ENCODE data around the gene RBM7. TPM values are rescaled to one million over a fixed set of nuclear protein-coding genes. Genes with fewer than 3 reads are reported as not detected.

Gene RBM7
- total RNA-seq, 4 donors from 2014 or later: 5.6 to 25.9 (median 23.1) TPM

GRCh38 chr11:114398303-114398920, 2.1 kb upstream of the RBM7 start:
- WGBS, 2 donors (ENCODE audit: low coverage in 1 of 2): 60 to 67% methylated on average over 4 of the region's 4 CpGs
- H3K9me3 ChIP-seq: no peaks in the 10 kb centered on the region
- H3K4me1 ChIP-seq: peaks cover 11 to 57% (median 20%) of the 10 kb centered on the region in 4 donors
- no peak for TF ChIP-seq POLR2AphosphoS5 (IDR thresholded peaks at IDR 0.05)
- TF ChIP-seq POLR2A (IDR thresholded peaks at IDR 0.05): no peak
- no peak for TF ChIP-seq EP300 (IDR thresholded peaks at IDR 0.05; ENCODE audit: low read depth)
- no peak for TF ChIP-seq CTCF (IDR thresholded peaks at IDR 0.05)
- peak overlapping the region in 3 of 4 donors; percentile 96 to 99 (median 99) for H3K27ac ChIP-seq
- no peaks in the 10 kb centered on the region for H3K27me3 ChIP-seq
- intact Hi-C loops (cut with DNase I; ENCODE audit: low total_unique reads) (no loop called here), in situ Hi-C loops (cut with MboI; ENCODE audit: low pct_ligation_motif_present in 1 of 4, low pct_unique_long_range_greater_than_20kb in 1 of 4, low sequenced_read_pairs in 3 of 4) (no loop called here)
- H3K4me3 ChIP-seq: peak overlapping the region in 1 of 4 donors; percentile 96
- DNase-seq: no peak
- H3K36me3 ChIP-seq: no peaks in the 10 kb centered on the region

- Histone ChIP-seq H3K4me1 (peaks cover 11 to 61% (median 21%) of the 10 kb centered on the region in 4 donors), H3K36me3 (no peaks in the 10 kb centered on the region), H3K27ac (peak overlapping the region; percentile 95 to 99 (median 98)), H3K4me3 (peak overlapping the region; percentile 45 to 96 (median 72)), H3K27me3 (no peaks in the 10 kb centered on the region), H3K9me3 (no peaks in the 10 kb centered on the region)
- WGBS, 2 donors (ENCODE audit: low coverage in 1 of 2): 2 to 6% methylated on average over 13 to 29 of the region's 29 CpGs
- intact Hi-C loops (cut with DNase I; ENCODE audit: low total_unique reads) (no loop called here), in situ Hi-C loops (cut with MboI; ENCODE audit: low pct_ligation_motif_present in 1 of 4, low pct_unique_long_range_greater_than_20kb in 1 of 4, low sequenced_read_pairs in 3 of 4) (no loop called here)
- DNase-seq: no peak
- no peak for TF ChIP-seq POLR2A (IDR thresholded peaks at IDR 0.05)
- TF ChIP-seq EP300 (IDR thresholded peaks at IDR 0.05; ENCODE audit: low read depth): no peak
- no peak for TF ChIP-seq CTCF (IDR thresholded peaks at IDR 0.05)
- peak in 1 of 3 donors; percentile 14 for TF ChIP-seq POLR2AphosphoS5 (IDR thresholded peaks at IDR 0.05)
Observed at GRCh38 chr11:114399490-114400215, 813 bp upstream of the RBM7 start.

- WGBS, 2 donors (ENCODE audit: low coverage in 1 of 2): 0 to 2% methylated on average over 3 to 8 of the region's 8 CpGs
- Histone ChIP-seq H3K9me3 (no peaks in the 10 kb centered on the region), H3K27me3 (no peaks in the 10 kb centered on the region), H3K4me3 (peak overlapping the region; percentile 35 to 96 (median 72)), H3K27ac (peak overlapping the region; percentile 95 to 99 (median 98)), H3K4me1 (peaks cover 11 to 67% (median 21%) of the 10 kb centered on the region in 4 donors), H3K36me3 (peaks cover 0 to 6% (median 3%) of the 10 kb centered on the region in 4 donors)
- in situ Hi-C loops (cut with MboI; ENCODE audit: low pct_ligation_motif_present in 1 of 4, low pct_unique_long_range_greater_than_20kb in 1 of 4, low sequenced_read_pairs in 3 of 4): no loop called here
- no peak for DNase-seq
- TF ChIP-seq POLR2A (IDR thresholded peaks at IDR 0.05): no peak
- no peak for TF ChIP-seq CTCF (IDR thresholded peaks at IDR 0.05)
- no peak for TF ChIP-seq POLR2AphosphoS5 (IDR thresholded peaks at IDR 0.05)
- TF ChIP-seq EP300 (IDR thresholded peaks at IDR 0.05; ENCODE audit: low read depth): no peak
- intact Hi-C loops (cut with DNase I; ENCODE audit: low total_unique reads): no loop called here
Observed at GRCh38 chr11:114400915-114401223, 403 bp downstream of the RBM7 start.

- TF ChIP-seq CTCF (IDR thresholded peaks at IDR 0.05) (no peak), POLR2AphosphoS5 (IDR thresholded peaks at IDR 0.05) (no peak), EP300 (IDR thresholded peaks at IDR 0.05; ENCODE audit: low read depth) (no peak), POLR2A (IDR thresholded peaks at IDR 0.05) (no peak)
- in situ Hi-C loops (cut with MboI; ENCODE audit: low pct_ligation_motif_present in 1 of 4, low pct_unique_long_range_greater_than_20kb in 1 of 4, low sequenced_read_pairs in 3 of 4) (no loop called here), intact Hi-C loops (cut with DNase I; ENCODE audit: low total_unique reads) (no loop called here)
- H3K36me3 ChIP-seq: peaks cover 0 to 10% (median 5%) of the 10 kb centered on the region in 4 donors
- peak overlapping the region; percentile 35 to 96 (median 72) for H3K4me3 ChIP-seq
- peaks cover 11 to 62% (median 21%) of the 10 kb centered on the region in 4 donors for H3K4me1 ChIP-seq
- DNase-seq: no peak
- peak overlapping the region; percentile 95 to 99 (median 98) for H3K27ac ChIP-seq
- WGBS, 2 donors (ENCODE audit: low coverage in 1 of 2): 0 to 2% methylated on average over 4 of the region's 4 CpGs
- no peaks in the 10 kb centered on the region for H3K9me3 ChIP-seq
- H3K27me3 ChIP-seq: no peaks in the 10 kb centered on the region
Observed at GRCh38 chr11:114401311-114401710, 845 bp downstream of the RBM7 start.
